ENCODE results near the gene ZDHHC18.
A peak's percentile ranks its signal among the peaks of the same experiment; 100 is the strongest.

Gene ZDHHC18

DNA sequence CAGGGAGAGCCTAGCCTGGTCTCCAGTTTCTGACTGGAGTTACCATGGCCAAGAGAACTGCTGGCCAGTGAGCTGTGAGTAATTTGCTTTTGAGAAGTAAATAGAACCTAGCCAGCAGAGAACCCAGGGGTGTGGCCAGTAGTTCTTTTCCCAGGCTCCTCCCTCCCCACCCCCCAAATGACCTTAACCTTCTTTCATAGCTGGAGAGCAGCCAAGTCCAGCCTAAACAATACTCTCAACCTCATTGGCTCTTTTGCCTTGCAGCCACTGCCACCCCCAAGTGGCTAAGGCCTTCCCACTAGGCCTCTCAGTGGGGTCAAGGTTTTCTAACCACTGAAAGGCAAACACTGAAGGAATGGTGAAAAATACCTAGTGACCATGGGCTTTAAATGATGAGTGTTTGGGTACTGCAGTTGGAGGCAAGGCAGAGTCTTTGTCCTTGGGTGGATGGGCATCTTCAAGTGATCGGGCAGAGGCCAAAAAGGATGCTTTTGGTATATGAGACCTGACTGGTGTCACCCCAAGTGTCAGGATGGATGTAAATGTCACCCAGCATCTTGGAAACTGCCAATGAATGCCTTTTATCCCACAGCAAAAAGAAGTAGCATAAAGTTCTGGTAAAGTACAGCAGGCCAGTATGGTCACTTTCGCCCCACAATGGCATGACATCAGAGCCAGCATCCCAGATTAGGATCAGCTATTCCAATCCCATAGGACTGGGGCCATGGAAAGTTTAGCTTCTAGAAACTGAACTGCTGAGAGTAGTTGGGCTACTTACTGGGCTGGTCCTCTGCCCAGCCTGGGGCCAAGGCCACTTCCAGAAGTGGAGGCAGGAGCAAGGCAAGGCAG lies 42.2 kb upstream of the ZDHHC18 start:
- H3K27ac ChIP-seq = peak overlapping the region; percentile 93
- H3K9me3 ChIP-seq (ENCODE audit: low read depth, low read length) = no peaks in the 10 kb centered on the region
- no peak for TF ChIP-seq FOXP2 (optimal IDR thresholded peaks at IDR 0.05; ENCODE audit: control extremely low read depth, extremely low read length, insufficient read depth)
- no peak for TF ChIP-seq POLR2AphosphoS5 (IDR thresholded peaks at IDR 0.05; ENCODE audit: borderline replicate concordance, low read depth, low read length)
- TF ChIP-seq EZH2 (IDR thresholded peaks at IDR 0.05) = no peak
- no peak for DNase-seq (ENCODE audit: low read depth, low spot score)
- no peak overlapping the region for H3K9ac ChIP-seq (ENCODE audit: insufficient read length)
- H3K4me3 ChIP-seq = no peak overlapping the region
- peaks cover 37% of the 10 kb centered on the region for H3K36me3 ChIP-seq (ENCODE audit: insufficient read depth, low read length)

DNA sequence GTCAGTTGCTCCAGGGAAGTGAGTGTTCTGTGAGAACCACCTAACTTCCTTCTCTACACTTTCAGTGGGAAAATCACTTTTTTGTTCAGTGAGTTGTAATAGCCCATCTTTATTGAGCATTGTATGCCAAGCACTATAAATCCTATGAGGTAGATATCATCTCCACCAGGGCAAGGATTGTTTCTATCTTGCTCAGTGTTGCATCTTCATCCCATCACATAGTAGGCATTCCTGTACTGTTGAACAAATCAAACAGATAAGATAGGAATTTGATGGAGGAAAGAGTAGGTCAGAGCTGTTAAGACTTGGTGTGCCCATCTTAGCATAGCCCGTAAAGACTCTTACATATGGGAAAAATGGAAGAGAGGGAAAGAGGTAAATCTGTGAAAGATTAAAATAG lies 41.6 kb upstream of the ZDHHC18 start:
- Histone ChIP-seq H3K27ac (peak overlapping the region; percentile 93), H3K4me3 (no peak overlapping the region), H3K36me3 (ENCODE audit: insufficient read depth, low read length) (peaks cover 30% of the 10 kb centered on the region), H3K9me3 (ENCODE audit: low read depth, low read length) (no peaks in the 10 kb centered on the region), H3K9ac (ENCODE audit: insufficient read length) (no peak overlapping the region)
- DNase-seq (ENCODE audit: low read depth, low spot score) = no peak
- TF ChIP-seq FOXP2 (optimal IDR thresholded peaks at IDR 0.05; ENCODE audit: control extremely low read depth, extremely low read length, insufficient read depth) (no peak), POLR2AphosphoS5 (IDR thresholded peaks at IDR 0.05; ENCODE audit: borderline replicate concordance, low read depth, low read length) (no peak), EZH2 (IDR thresholded peaks at IDR 0.05) (no peak)

- Histone ChIP-seq H3K4me3 (peak overlapping the region; percentile 94), H3K9ac (ENCODE audit: insufficient read length) (peak overlapping the region; percentile 93), H3K9me3 (ENCODE audit: low read depth, low read length) (no peaks in the 10 kb centered on the region), H3K27ac (peak overlapping the region; percentile 93), H3K36me3 (ENCODE audit: insufficient read depth, low read length) (peaks cover 21% of the 10 kb centered on the region)
- no peak for DNase-seq (ENCODE audit: low read depth, low spot score)
- no peak for TF ChIP-seq EZH2 (IDR thresholded peaks at IDR 0.05)
- no peak for TF ChIP-seq FOXP2 (optimal IDR thresholded peaks at IDR 0.05; ENCODE audit: control extremely low read depth, extremely low read length, insufficient read depth)
- TF ChIP-seq POLR2AphosphoS5 (IDR thresholded peaks at IDR 0.05; ENCODE audit: borderline replicate concordance, low read depth, low read length) = no peak; the same call in 1 of the 2 replicates
Measured at GRCh38 chr1:26785611-26786436, 40.7 kb upstream of the ZDHHC18 start.

- Histone ChIP-seq H3K36me3 (ENCODE audit: insufficient read depth, low read length) (peaks cover 12% of the 10 kb centered on the region), H3K9me3 (ENCODE audit: low read depth, low read length) (no peaks in the 10 kb centered on the region), H3K9ac (ENCODE audit: insufficient read length) (peak overlapping the region; percentile 93), H3K27ac (peak overlapping the region; percentile 93), H3K4me3 (peak overlapping the region; percentile 94)
- DNase-seq (ENCODE audit: low read depth, low spot score) = no peak
- no peak for TF ChIP-seq FOXP2 (optimal IDR thresholded peaks at IDR 0.05; ENCODE audit: control extremely low read depth, extremely low read length, insufficient read depth)
- peak; percentile 48 for TF ChIP-seq POLR2AphosphoS5 (IDR thresholded peaks at IDR 0.05; ENCODE audit: borderline replicate concordance, low read depth, low read length)
Measured at GRCh38 chr1:26786437-26787380, 39.8 kb upstream of the ZDHHC18 start.

GRCh38 chr1:26787381-26787705 lies 39.1 kb upstream of the ZDHHC18 start:
- Histone ChIP-seq H3K4me3 (peak overlapping the region; percentile 94), H3K9ac (ENCODE audit: insufficient read length) (peak overlapping the region; percentile 93), H3K36me3 (ENCODE audit: insufficient read depth, low read length) (peaks cover 6% of the 10 kb centered on the region), H3K9me3 (ENCODE audit: low read depth, low read length) (no peaks in the 10 kb centered on the region), H3K27ac (peak overlapping the region; percentile 93)
- DNase-seq (ENCODE audit: low read depth, low spot score) = no peak
- TF ChIP-seq POLR2AphosphoS5 (IDR thresholded peaks at IDR 0.05; ENCODE audit: borderline replicate concordance, low read depth, low read length) = no peak

DNA sequence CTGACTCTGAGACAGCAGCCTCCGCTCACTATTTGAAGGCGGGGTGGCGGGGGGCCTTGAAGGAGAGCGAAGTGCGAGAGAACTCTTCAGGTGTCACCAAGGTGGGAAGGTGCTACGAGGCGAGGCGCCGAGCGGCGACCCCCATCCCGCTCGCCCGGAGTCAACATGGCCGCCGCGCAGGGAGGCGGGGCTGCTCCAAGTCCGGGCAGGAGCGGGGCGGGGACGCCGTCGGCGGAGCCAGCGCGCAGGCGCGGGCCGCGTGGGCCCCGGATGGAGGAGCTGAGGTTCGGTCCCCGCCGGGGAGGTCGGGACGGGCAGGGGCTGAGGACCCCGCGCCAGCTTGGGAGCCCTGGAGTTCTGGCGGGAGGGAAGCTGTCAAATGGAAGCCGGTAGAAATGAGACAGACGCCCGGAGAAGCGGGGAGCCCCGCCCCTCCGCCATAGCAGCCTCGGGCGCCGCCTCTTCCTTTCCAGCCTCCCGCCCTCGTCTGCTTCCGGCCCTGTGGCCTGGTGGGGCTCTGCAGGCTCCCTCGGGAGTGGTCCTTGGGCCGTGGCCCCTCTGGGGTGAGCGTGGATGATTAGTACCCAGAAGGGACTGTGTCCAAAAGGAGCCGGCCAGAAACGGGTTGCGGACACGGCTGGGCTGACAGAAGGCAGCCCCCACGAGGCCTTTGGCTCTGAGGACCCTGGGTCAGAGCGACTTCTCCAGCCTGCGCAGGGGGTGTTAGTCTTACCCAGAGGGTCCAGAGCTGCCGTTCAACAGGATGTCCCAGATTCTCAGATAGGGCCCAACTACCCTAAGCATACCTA lies 38.6 kb upstream of the ZDHHC18 start, which contains the start of gene PIGV:
Gene PIGV, plus strand, starts transcription at position 245 of the 809 bp plus-strand sequence. CDS start 2,866 bp downstream, outside the sequence.
- Histone ChIP-seq H3K36me3 (ENCODE audit: insufficient read depth, low read length) (peaks cover under 1% of the 10 kb centered on the region; the same call in 1 of the 2 replicates), H3K9me3 (ENCODE audit: low read depth, low read length) (no peaks in the 10 kb centered on the region), H3K27ac (peak within 1 kb of the TSS; percentile 93), H3K9ac (ENCODE audit: insufficient read length) (peak within 1 kb of the TSS; percentile 93), H3K4me3 (peak within 1 kb of the TSS; percentile 94)
- DNase-seq (ENCODE audit: low read depth, low spot score) = no peak
- peak; percentile 85 for TF ChIP-seq POLR2AphosphoS5 (IDR thresholded peaks at IDR 0.05; ENCODE audit: borderline replicate concordance, low read depth, low read length)
- no peak for TF ChIP-seq FOXP2 (optimal IDR thresholded peaks at IDR 0.05; ENCODE audit: control extremely low read depth, extremely low read length, insufficient read depth)

GRCh38 chr1:26788515-26788785 lies 38.0 kb upstream of the ZDHHC18 start:
- H3K9me3 ChIP-seq (ENCODE audit: low read depth, low read length) = no peaks in the 10 kb centered on the region
- peak overlapping the region; percentile 93 for H3K9ac ChIP-seq (ENCODE audit: insufficient read length)
- no peak for DNase-seq (ENCODE audit: low read depth, low spot score)
- no peaks in the 10 kb centered on the region for H3K36me3 ChIP-seq (ENCODE audit: insufficient read depth, low read length)
- TF ChIP-seq FOXP2 (optimal IDR thresholded peaks at IDR 0.05; ENCODE audit: control extremely low read depth, extremely low read length, insufficient read depth) (no peak), EZH2 (IDR thresholded peaks at IDR 0.05) (no peak), POLR2AphosphoS5 (IDR thresholded peaks at IDR 0.05; ENCODE audit: borderline replicate concordance, low read depth, low read length) (no peak)
- peak overlapping the region; percentile 93 for H3K27ac ChIP-seq
- H3K4me3 ChIP-seq = peak overlapping the region; percentile 94
